Tibial nerve (tissue), 3 donors: ENCODE data around the gene RALB.

ENCODE experiments used
- CTCF ChIP-seq, 5 experiments: fragments of 200-600 bp in 3 of 5; fragments of 450-650 bp in 2 of 5; sonication (generic) in 3 of 5; IDR thresholded peaks; one replicate each; pipeline ENCODE4 v1.5.1; 2016 to 2019; ENCODE audit warnings: antibody characterized with exemption in 5 of 5, mild to moderate bottlenecking in 3 of 5, moderate library complexity in 2 of 5
- POLR2A ChIP-seq, 2 donors: fragments of 450-650 bp; IDR thresholded peaks; one replicate each; pipeline ENCODE4 v1.6.1; 2017; ENCODE audit warnings: antibody characterized with exemption in 2 of 2, mild to moderate bottlenecking in 2 of 2, moderate library complexity in 2 of 2

GRCh38 chr2:120269076-120269744 is 16.6 kb downstream of the RALB start:
- TF ChIP-seq POLR2A (IDR thresholded peaks at IDR 0.05): no peak
- TF ChIP-seq CTCF (IDR thresholded peaks at IDR 0.05): no peak
